ENCODE results near the gene SLCO4C1. TPM values are rescaled to one million over a fixed set of nuclear protein-coding genes. Genes with fewer than 3 reads are reported as not detected.

Gene SLCO4C1
- total and polyA plus RNA-seq, 9 of the 15 experiments (the other 6 are each of a cell fraction or from before 2014, with no cell fraction given) = 0.04 to 1.1 (median 0.13) TPM; not detected in 1

GRCh38 chr5:102196481-102196880 lies 99.6 kb downstream of the SLCO4C1 start:
- Histone ChIP-seq H3K36me3 (ENCODE audit: control insufficient read depth, insufficient read depth, low read length) (no peaks in the 10 kb centered on the region), H3K79me2 (ENCODE audit: control insufficient read depth, insufficient read depth, low read length) (no peaks in the 10 kb centered on the region), H3K9me3 (replicated peaks; ENCODE audit: control insufficient read depth, insufficient read depth, low read depth, low read length) (no peaks in the 10 kb centered on the region; the same call in 1 of the 2 replicates), H3K4me1 (replicated peaks in 1 of 2; ENCODE audit: control insufficient read depth in 2 of 2, insufficient read depth in 2 of 2, low read length in 2 of 2) (no peaks in the 10 kb centered on the region), H3K9ac (ENCODE audit: insufficient read depth in 1 of 2, low read depth in 2 of 2, low read length in 2 of 2) (no peak overlapping the region), H3K4me3 (no peak overlapping the region), H3K9me1 (ENCODE audit: control insufficient read depth, insufficient read depth, low read length) (no peaks in the 10 kb centered on the region), H3K4me2 (ENCODE audit: insufficient read depth, low read length) (no peak overlapping the region), H3K27ac (ENCODE audit: extremely low read depth, low read depth, low read length) (no peak overlapping the region), H2AFZ (ENCODE audit: low read depth, low read length) (no peak overlapping the region), H4K20me1 (replicated peaks; ENCODE audit: control insufficient read depth, insufficient read depth, low read length) (no peaks in the 10 kb centered on the region), H3K27me3 (ENCODE audit: control insufficient read depth in 2 of 2, insufficient read depth in 2 of 2, low read length in 2 of 2) (no peaks in the 10 kb centered on the region)
- ChIA-PET CTCF (ENCODE audit: low intra/inter-chr PET ratio) (no interaction called here), POLR2A (no interaction called here)
- ATAC-seq = no peak
- DNase-seq (ENCODE audit: extremely low read depth in 1 of 4, low spot score in 3 of 4) = no peak
- FAIRE-seq = no peak
- no TSS peak for BruUV-seq (replicated peaks)
- in situ Hi-C loops (cut with MboI) = no loop called here
- intact Hi-C loops (cut with micrococcal nuclease) = no loop called here
- TF ChIP-seq, protein P1, sequence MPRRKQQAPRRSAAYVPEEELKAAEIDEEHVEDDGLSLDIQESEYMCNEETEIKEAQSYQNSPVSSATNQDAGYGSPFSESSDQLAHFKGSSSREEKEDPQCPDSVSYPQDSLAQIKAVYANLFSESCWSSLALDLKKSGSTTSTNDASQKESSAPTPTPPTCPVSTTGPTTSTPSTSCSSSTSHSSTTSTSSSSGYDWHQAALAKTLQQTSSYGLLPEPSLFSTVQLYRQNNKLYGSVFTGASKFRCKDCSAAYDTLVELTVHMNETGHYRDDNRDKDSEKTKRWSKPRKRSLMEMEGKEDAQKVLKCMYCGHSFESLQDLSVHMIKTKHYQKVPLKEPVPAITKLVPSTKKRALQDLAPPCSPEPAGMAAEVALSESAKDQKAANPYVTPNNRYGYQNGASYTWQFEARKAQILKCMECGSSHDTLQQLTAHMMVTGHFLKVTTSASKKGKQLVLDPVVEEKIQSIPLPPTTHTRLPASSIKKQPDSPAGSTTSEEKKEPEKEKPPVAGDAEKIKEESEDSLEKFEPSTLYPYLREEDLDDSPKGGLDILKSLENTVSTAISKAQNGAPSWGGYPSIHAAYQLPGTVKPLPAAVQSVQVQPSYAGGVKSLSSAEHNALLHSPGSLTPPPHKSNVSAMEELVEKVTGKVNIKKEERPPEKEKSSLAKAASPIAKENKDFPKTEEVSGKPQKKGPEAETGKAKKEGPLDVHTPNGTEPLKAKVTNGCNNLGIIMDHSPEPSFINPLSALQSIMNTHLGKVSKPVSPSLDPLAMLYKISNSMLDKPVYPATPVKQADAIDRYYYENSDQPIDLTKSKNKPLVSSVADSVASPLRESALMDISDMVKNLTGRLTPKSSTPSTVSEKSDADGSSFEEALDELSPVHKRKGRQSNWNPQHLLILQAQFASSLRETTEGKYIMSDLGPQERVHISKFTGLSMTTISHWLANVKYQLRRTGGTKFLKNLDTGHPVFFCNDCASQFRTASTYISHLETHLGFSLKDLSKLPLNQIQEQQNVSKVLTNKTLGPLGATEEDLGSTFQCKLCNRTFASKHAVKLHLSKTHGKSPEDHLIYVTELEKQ (CRISPR knock-in tag; IDR thresholded peaks at IDR 0.05) = no peak
- WGBS (ENCODE audit: insufficient coverage, low coverage, missing lambda C conversion rate) = 1% methylated on average over 8 of the region's 8 CpGs

Other genes starting within 250 kb of the SLCO4C1 start
- not detected in 2 replicates for gene SLCO6A1, start 202.7 kb upstream of the SLCO4C1 start, total RNA-seq (2014; rRNA removed)
- not detected in 2 replicates for gene SLCO6A1, start 202.7 kb upstream of the SLCO4C1 start, total RNA-seq (2014; rRNA removed; fragmentation: Illumina TruSeq; extraction: Trizol)
- gene SLCO6A1, start 202.7 kb upstream of the SLCO4C1 start, total RNA-seq (2015; rRNA removed; fragmentation: Illumina TruSeq; extraction: Trizol) = 0.11 TPM in 1 of 2 replicates, not detected in the other
- gene SLCO6A1, start 202.7 kb upstream of the SLCO4C1 start, total RNA-seq (2021) = 0.11 TPM in 1 of 2 replicates, not detected in the other
- 0.04 TPM in 1 of 2 replicates, not detected in the other for gene SLCO6A1, start 202.7 kb upstream of the SLCO4C1 start, polyA plus RNA-seq (2011; rRNA removed)
- gene SLCO6A1, start 202.7 kb upstream of the SLCO4C1 start, polyA plus RNA-seq (2014; fragmentation: Illumina TruSeq; extraction: Trizol) = not detected in 2 replicates
- gene SLCO6A1, start 202.7 kb upstream of the SLCO4C1 start, polyA plus RNA-seq (2014; fragmentation: Nextera tagmentation; extraction: Ambion mirVana) = not detected
- 0.20 and 0.26 TPM in 2 replicates for gene SLCO6A1, start 202.7 kb upstream of the SLCO4C1 start, polyA plus RNA-seq (2014; rRNA removed)

All from K562 (cell line).